Spinal cord (tissue), 10 donors: ENCODE data around the gene GET4. TPM values are rescaled to one million over a fixed set of nuclear protein-coding genes. Genes with fewer than 3 reads are reported as not detected.

Experiments
- DNase-seq, 6 donors: peaks; one replicate each; pipeline versions ENCODE4 v3.0.0 to v3.0.0-alpha.2; 2013 to 2015; ENCODE audit warnings: low spot score in 6 of 6, low read depth in 4 of 6
- H3K27ac ChIP-seq: one replicate; pipeline ENCODE4 v1.5.1; 2013; ENCODE audit warnings: low read depth, low read length, control low read depth
- H3K27me3 ChIP-seq: one replicate; pipeline ENCODE4 v1.6.1; 2013; ENCODE audit warnings: low read length; ENCODE audit not compliant: control insufficient read depth, insufficient read depth
- H3K36me3 ChIP-seq: one replicate; pipeline ENCODE4 v1.6.1; 2013; ENCODE audit warnings: low read length; ENCODE audit not compliant: control insufficient read depth, insufficient read depth
- H3K4me1 ChIP-seq: one replicate; pipeline ENCODE4 v1.6.1; 2013; ENCODE audit warnings: low read length; ENCODE audit not compliant: control insufficient read depth, insufficient read depth
- H3K4me3 ChIP-seq: one replicate; pipeline ENCODE4 v1.5.1; 2013; ENCODE audit warnings: low read depth, low read length, control low read depth
- H3K9me3 ChIP-seq: one replicate; pipeline ENCODE4 v1.6.1; 2013; ENCODE audit warnings: low read length; ENCODE audit not compliant: control insufficient read depth, insufficient read depth
- WGBS: methylation state at CpG from one replicate; pipeline ENCODE4 v1.1.5; 2013; ENCODE audit warnings: missing lambda C conversion rate; ENCODE audit not compliant: insufficient coverage; 5-methylcytosine and 5-hydroxymethylcytosine counted together
- polyA plus RNA-seq, 2 donors: library from polyadenylated mRNA; unstranded; fragments of 120-200 nt; gene quantifications; one replicate each; pipeline ENCODE4 v1.2.1, GENCODE V29; 2013; ENCODE audit not compliant: insufficient read length in 2 of 2
- total RNA-seq, 2 donors: library from RNA; depleted of rRNA in 1 of 2; stranded (reverse); fragments of 120-200 nt in 1 of 2; fragments of >200 nt in 1 of 2; gene quantifications; one replicate each; pipeline versions ENCODE4 v1.2.3 to v1.2.4, GENCODE V29; 2013 to 2014
- donor health status: healthy.

GET4 gene
- total and polyA plus RNA-seq, 4 donors, result 17.7 to 54.3 (median 33.2) TPM

- Histone ChIP-seq H3K27me3 (no peaks in the 10 kb centered on the region), H3K4me1 (peaks cover 16% of the 10 kb centered on the region), H3K36me3 (peaks cover 97% of the 10 kb centered on the region), H3K9me3 (no peaks in the 10 kb centered on the region), H3K4me3 (no peak overlapping the region), H3K27ac (no peak overlapping the region)
- DNase-seq, result no peak
- 90% methylated on average over 26 of the region's 42 CpGs for WGBS
Measured at GRCh38 chr7:896346-897075, 20.2 kb downstream of the GET4 start.

- peaks cover 91% of the 10 kb centered on the region for H3K36me3 ChIP-seq
- no peaks in the 10 kb centered on the region for H3K9me3 ChIP-seq
- peaks cover 20% of the 10 kb centered on the region for H3K4me1 ChIP-seq
- no peak overlapping the region for H3K4me3 ChIP-seq
- H3K27me3 ChIP-seq, result no peaks in the 10 kb centered on the region
- DNase-seq, result no peak
- WGBS, result 97% methylated on average over 11 of the region's 14 CpGs
- no peak overlapping the region for H3K27ac ChIP-seq
Measured at GRCh38 chr7:897086-897485, 20.7 kb downstream of the GET4 start.

- Histone ChIP-seq H3K9me3 (no peaks in the 10 kb centered on the region), H3K27me3 (no peaks in the 10 kb centered on the region), H3K4me3 (no peak overlapping the region), H3K4me1 (peaks cover 20% of the 10 kb centered on the region), H3K36me3 (peaks cover 85% of the 10 kb centered on the region), H3K27ac (no peak overlapping the region)
- DNase-seq, result peak in 1 of 6 donors; percentile 30
- WGBS, result 66% methylated on average over 23 of the region's 27 CpGs
Measured at GRCh38 chr7:897771-898376, 21.5 kb downstream of the GET4 start.

- no peaks in the 10 kb centered on the region for H3K9me3 ChIP-seq
- H3K4me3 ChIP-seq, result no peak overlapping the region
- no peaks in the 10 kb centered on the region for H3K27me3 ChIP-seq
- WGBS, result 91% methylated on average over 18 of the region's 18 CpGs
- H3K27ac ChIP-seq, result no peak overlapping the region
- peaks cover 85% of the 10 kb centered on the region for H3K36me3 ChIP-seq
- peaks cover 20% of the 10 kb centered on the region for H3K4me1 ChIP-seq
- DNase-seq, result no peak
Measured at GRCh38 chr7:898460-898854, 22.1 kb downstream of the GET4 start.

GRCh38 chr7:898855-899681, 22.7 kb downstream of the GET4 start:
- Histone ChIP-seq H3K27ac (no peak overlapping the region), H3K27me3 (no peaks in the 10 kb centered on the region), H3K9me3 (no peaks in the 10 kb centered on the region), H3K4me1 (peaks cover 20% of the 10 kb centered on the region), H3K36me3 (peaks cover 85% of the 10 kb centered on the region), H3K4me3 (no peak overlapping the region)
- WGBS, result 74% methylated on average over 54 of the region's 54 CpGs
- no peak for DNase-seq

GRCh38 chr7:899806-900205, 23.5 kb downstream of the GET4 start:
- WGBS, result 94% methylated on average over 16 of the region's 16 CpGs
- no peak for DNase-seq
- Histone ChIP-seq H3K36me3 (peaks cover 85% of the 10 kb centered on the region), H3K4me1 (peaks cover 20% of the 10 kb centered on the region), H3K9me3 (no peaks in the 10 kb centered on the region), H3K27me3 (no peaks in the 10 kb centered on the region), H3K4me3 (no peak overlapping the region), H3K27ac (no peak overlapping the region)

- 85% methylated on average over 25 of the region's 26 CpGs for WGBS
- H3K9me3 ChIP-seq, result no peaks in the 10 kb centered on the region
- no peak for DNase-seq
- H3K36me3 ChIP-seq, result peaks cover 81% of the 10 kb centered on the region
- H3K4me3 ChIP-seq, result no peak overlapping the region
- H3K27ac ChIP-seq, result peak overlapping the region; percentile 61
- H3K4me1 ChIP-seq, result peaks cover 20% of the 10 kb centered on the region
- peaks cover 2% of the 10 kb centered on the region for H3K27me3 ChIP-seq
Measured at GRCh38 chr7:900331-901040, 24.1 kb downstream of the GET4 start.

GRCh38 chr7:901041-901387, 24.7 kb downstream of the GET4 start:
- H3K9me3 ChIP-seq, result no peaks in the 10 kb centered on the region
- H3K27ac ChIP-seq, result peak overlapping the region; percentile 61
- H3K27me3 ChIP-seq, result peaks cover 2% of the 10 kb centered on the region
- no peak overlapping the region for H3K4me3 ChIP-seq
- H3K4me1 ChIP-seq, result peaks cover 20% of the 10 kb centered on the region
- peaks cover 76% of the 10 kb centered on the region for H3K36me3 ChIP-seq
- WGBS, result 85% methylated on average over 8 of the region's 8 CpGs
- no peak for DNase-seq

GRCh38 chr7:901388-902154, 25.2 kb downstream of the GET4 start:
- 14% methylated on average over 11 of the region's 24 CpGs for WGBS
- Histone ChIP-seq H3K9me3 (no peaks in the 10 kb centered on the region), H3K27ac (peak overlapping the region; percentile 61), H3K4me3 (no peak overlapping the region), H3K27me3 (peaks cover 2% of the 10 kb centered on the region), H3K36me3 (peaks cover 72% of the 10 kb centered on the region), H3K4me1 (peaks cover 20% of the 10 kb centered on the region)
- peak in 2 of 6 donors; percentile 18 to 71 for DNase-seq
